Gastrocnemius medialis (tissue), 4 donors: ENCODE data around the gene SMIM38.

ENCODE experiments used
- POLR2A ChIP-seq, 2 donors: fragments of 450-650 bp; IDR thresholded peaks; one replicate each; pipeline ENCODE4 v1.6.1; 2017; ENCODE audit warnings: antibody characterized with exemption in 2 of 2, mild to moderate bottlenecking in 2 of 2, moderate library complexity in 2 of 2
- TF ChIP-seq, protein P1 (sequence below), 5 experiments: fragments of 450-650 bp in 3 of 5; fragments of 200-600 bp in 2 of 5; sonication (generic) in 2 of 5; IDR thresholded peaks in 4 of 5; conservative IDR thresholded peaks in 1 of 5; 1 replicate in 4 of 5; 2 replicates in 1 of 5; pipeline ENCODE4 v1.5.1; 2016 to 2019; ENCODE audit warnings: antibody characterized with exemption in 5 of 5, mild to moderate bottlenecking in 3 of 5, moderate library complexity in 3 of 5

DNA sequence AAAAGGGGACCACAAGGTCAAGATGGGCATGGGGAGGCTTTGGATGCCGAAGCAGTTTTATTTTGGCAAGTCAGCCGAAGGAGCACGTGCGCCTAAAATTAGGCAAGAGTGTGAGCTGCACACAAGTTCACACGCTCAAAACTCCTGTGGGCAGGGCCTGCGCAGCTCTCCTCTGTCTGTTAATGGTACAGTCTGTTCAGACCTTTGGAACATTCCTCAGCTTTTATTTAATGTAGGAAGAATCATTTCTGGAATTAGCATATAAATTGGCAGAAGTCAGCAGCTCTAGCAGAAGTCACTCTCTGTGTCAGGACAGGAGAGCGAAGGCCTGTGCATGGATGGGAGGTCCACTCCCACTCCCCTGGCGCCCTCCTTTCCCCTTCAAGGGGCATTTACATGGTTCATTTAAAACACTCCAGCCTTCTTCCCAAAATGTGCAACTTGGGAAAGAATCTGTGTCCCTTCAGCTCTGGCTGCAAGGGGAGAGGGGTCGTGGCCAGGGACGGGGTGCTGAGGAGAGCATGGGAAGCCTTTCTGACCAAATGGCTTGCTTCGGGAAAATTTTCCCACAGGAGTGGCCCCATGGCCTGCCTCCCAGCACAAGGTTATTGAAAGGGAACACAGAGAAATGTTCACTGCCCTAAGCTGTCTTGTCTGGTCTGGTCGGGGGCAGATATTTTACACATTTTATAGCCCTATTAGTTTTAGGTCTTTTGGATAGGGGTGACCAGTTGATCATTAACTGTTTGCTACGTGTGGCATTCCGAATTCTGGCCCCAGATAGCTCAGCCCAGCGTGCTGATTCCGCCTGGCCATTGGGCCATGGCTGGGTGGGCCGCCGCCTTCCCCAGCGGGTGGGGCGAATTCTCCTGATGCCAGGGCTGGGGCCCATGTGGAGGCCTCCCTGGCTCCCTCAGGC is 43.9 kb upstream of the SMIM38 start:
- TF ChIP-seq, protein P1, sequence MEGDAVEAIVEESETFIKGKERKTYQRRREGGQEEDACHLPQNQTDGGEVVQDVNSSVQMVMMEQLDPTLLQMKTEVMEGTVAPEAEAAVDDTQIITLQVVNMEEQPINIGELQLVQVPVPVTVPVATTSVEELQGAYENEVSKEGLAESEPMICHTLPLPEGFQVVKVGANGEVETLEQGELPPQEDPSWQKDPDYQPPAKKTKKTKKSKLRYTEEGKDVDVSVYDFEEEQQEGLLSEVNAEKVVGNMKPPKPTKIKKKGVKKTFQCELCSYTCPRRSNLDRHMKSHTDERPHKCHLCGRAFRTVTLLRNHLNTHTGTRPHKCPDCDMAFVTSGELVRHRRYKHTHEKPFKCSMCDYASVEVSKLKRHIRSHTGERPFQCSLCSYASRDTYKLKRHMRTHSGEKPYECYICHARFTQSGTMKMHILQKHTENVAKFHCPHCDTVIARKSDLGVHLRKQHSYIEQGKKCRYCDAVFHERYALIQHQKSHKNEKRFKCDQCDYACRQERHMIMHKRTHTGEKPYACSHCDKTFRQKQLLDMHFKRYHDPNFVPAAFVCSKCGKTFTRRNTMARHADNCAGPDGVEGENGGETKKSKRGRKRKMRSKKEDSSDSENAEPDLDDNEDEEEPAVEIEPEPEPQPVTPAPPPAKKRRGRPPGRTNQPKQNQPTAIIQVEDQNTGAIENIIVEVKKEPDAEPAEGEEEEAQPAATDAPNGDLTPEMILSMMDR (IDR thresholded peaks at IDR 0.05 in 4 of 5, conservative IDR thresholded peaks at IDR 0.05 in 1 of 5) = no peak
- TF ChIP-seq POLR2A (IDR thresholded peaks at IDR 0.05) = no peak
